ENCODE results near the gene MISP.

MISP gene

DNA sequence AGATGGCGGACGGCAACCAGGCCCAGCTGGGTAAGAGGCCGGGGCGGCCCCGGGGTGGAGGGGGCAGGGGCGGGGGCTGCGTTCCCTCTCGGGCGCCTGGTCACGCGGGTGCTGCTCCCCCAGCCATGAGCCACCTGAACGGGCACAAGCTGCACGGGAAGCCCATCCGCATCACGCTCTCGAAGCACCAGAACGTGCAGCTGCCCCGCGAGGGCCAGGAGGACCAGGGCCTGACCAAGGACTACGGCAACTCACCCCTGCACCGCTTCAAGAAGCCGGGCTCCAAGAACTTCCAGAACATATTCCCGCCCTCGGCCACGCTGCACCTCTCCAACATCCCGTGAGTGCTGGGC is 57.5 kb downstream of the MISP start:
- no peak for DNase-seq (ENCODE audit: low spot score)

DNA sequence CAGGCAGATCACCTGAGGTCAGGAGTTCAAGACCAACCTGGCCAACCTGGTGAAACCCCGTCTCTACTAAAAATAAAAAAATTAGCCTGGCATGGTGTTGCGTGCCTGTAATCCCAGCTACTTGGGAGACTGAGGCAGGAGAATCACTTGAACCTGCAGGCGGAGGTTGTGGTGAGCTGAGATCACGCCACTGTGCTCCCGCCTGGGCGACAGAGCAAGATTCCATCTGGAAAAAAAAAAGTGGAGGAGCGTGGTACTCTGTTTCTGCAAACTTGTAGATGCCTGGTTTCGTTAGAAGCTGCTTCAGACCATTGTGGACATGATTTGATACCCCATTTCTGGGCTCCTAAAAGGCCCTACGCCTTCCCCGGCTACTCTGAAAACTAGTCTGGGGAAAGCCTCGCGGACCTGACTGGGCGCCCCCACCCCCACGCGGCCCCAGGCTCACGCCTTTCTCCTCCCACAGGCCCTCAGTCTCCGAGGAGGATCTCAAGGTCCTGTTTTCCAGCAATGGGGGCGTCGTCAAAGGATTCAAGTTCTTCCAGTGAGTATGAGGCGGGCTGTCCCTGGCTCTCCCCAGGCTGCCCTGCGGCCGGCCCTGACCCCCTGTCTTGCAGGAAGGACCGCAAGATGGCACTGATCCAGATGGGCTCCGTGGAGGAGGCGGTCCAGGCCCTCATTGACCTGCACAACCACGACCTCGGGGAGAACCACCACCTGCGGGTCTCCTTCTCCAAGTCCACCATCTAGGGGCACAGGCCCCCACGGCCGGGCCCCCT is 59.4 kb downstream of the MISP start:
- DNase-seq (ENCODE audit: low spot score) = no peak

DNA sequence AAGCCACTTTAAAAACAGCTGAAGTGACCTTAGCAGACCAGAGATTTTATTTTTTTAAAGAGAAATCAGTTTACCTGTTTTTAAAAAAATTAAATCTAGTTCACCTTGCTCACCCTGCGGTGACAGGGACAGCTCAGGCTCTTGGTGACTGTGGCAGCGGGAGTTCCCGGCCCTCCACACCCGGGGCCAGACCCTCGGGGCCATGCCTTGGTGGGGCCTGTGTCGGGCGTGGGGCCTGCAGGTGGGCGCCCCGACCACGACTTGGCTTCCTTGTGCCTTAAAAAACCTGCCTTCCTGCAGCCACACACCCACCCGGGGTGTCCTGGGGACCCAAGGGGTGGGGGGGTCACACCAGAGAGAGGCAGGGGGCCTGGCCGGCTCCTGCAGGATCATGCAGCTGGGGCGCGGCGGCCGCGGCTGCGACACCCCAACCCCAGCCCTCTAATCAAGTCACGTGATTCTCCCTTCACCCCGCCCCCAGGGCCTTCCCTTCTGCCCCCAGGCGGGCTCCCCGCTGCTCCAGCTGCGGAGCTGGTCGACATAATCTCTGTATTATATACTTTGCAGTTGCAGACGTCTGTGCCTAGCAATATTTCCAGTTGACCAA is 60.1 kb downstream of the MISP start:
- DNase-seq (ENCODE audit: low spot score) = no peak

DNA sequence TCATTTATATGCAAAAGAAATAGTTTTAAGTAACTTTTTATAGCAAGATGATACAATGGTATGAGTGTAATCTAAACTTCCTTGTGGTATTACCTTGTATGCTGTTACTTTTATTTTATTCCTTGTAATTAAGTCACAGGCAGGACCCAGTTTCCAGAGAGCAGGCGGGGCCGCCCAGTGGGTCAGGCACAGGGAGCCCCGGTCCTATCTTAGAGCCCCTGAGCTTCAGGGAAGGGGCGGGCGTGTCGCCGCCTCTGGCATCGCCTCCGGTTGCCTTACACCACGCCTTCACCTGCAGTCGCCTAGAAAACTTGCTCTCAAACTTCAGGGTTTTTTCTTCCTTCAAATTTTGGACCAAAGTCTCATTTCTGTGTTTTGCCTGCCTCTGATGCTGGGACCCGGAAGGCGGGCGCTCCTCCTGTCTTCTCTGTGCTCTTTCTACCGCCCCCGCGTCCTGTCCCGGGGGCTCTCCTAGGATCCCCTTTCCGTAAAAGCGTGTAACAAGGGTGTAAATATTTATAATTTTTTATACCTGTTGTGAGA is 60.7 kb downstream of the MISP start:
- no peak for DNase-seq (ENCODE audit: low spot score)

DNA sequence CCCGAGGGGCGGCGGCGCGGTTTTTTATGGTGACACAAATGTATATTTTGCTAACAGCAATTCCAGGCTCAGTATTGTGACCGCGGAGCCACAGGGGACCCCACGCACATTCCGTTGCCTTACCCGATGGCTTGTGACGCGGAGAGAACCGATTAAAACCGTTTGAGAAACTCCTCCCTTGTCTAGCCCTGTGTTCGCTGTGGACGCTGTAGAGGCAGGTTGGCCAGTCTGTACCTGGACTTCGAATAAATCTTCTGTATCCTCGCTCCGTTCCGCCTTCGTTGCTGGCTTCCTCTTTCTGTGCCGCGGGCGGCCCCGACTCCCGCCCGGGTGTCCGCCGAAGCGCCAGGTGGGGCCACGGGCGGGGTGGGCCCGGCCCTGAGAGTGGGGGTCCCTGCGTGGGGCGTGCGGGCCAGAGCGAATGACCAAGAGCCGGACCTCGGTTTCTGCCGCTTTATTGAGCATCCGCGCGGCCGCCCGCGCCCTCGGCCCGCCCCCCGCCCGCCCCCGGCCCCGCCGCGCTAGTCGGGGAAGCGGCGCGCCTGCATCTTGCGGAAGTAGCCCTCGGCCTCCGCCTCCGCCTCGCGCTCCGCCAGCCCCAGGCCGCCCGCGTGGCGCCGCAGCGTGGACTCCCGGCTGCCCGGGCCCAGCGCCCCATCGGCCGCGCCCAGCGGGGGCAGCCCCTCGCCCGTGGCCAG is 61.3 kb downstream of the MISP start:
- DNase-seq (ENCODE audit: low spot score) = no peak

DNA sequence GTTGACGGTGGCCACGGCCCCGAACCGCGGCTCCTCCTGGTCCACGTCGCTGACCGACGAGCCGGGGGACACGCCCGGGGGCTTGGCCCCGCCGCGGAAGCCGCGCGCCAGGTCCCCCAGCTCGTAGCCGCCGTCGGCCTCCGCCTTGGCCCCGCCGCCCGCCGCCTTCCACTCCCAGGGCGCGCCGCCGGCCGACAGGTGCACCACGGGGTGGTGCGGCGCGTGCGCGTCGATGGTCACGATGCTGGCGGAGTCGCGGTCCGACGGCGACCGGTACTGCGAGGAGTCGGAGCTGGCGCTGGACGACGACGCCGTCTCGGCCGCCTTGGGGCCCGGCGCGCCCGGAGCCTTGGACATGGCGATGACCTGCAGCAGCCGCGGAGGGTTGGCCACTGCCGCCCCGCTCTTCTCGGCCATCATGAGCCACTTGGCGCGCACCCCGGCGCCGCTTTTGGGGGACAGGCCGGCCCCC is 61.9 kb downstream of the MISP start:
- DNase-seq (ENCODE audit: low spot score) = no peak

DNA sequence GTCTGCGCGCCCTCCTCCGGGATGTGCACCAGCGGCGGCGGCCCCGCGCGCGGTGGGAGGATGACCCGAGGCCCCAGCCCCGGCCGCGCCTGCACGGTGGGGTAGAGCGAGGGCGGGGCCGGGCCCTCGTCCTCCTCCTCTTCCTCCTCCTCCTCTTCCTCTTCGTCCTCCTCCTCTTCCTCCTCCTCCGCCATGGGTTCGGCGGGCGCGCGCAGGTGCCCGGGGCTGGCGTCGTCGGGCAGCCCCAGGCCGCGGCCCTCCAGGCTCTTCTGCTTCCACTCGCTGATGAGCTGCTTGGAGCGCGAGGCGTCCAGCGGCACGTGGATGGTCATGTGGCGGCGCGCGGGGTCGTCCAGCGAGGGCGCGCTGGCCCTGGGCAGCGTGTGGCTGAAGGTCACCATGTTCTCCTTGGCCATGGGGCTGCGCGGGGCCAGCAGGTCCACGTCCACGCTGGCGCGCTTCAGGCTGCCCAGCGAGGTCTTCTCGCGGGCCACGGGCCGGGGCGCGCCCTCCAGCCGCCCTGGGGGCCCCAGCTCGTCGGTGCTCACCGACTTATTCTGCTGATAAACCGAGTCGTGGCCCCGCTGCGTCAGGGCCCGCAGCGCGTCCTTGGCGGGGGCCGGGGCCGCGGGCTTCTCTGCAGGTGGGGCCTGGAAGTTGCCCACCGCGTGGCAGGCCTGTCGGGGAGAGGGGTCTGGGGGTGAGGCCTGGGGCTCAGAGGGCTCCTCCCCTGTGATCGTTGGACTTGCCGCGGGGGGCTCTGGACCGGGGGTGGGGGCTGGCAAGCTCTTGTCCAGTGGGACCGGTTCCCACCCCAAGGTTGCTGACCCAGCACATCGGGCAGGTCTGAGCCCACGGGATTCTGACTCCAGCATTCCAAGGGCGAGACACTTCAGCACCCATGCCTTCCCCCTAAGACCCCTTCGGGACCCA is 62.6 kb downstream of the MISP start:
- no peak for DNase-seq (ENCODE audit: low spot score)
